HFF-Myc (cell line): ENCODE measurements around the gene CNTROB.

ENCODE experiments used
- DNase-seq: peaks from one replicate; pipeline ENCODE4 v3.0.0-alpha.2; 2011; ENCODE audit warnings: low read depth; ENCODE audit errors: extremely low read depth
- H3K4me3 ChIP-seq: replicated peaks from 2 replicates; pipeline ENCODE4 v1.5.1; 2011; ENCODE audit warnings: low read depth, mild to moderate bottlenecking, control low read depth, low read length
- CTCF ChIP-seq: IDR thresholded peaks from 2 replicates; pipeline ENCODE4 v1.5.1; 2012; ENCODE audit warnings: mild to moderate bottlenecking, low read depth, low read length, control low read depth; ENCODE audit errors: missing control alignments

CNTROB gene

GRCh38 chr17:7971651-7972050, 39.6 kb downstream of the CNTROB start:
- no peak for DNase-seq
- no peak overlapping the region for H3K4me3 ChIP-seq
- no peak for TF ChIP-seq CTCF

- DNase-seq, result no peak
- TF ChIP-seq CTCF, result no peak
- H3K4me3 ChIP-seq, result no peak overlapping the region
Measured at GRCh38 chr17:7972131-7972785, 40.3 kb downstream of the CNTROB start.

GRCh38 chr17:7974638-7975131, 42.7 kb downstream of the CNTROB start:
- DNase-seq, result no peak
- TF ChIP-seq CTCF, result no peak
- no peak overlapping the region for H3K4me3 ChIP-seq

- H3K4me3 ChIP-seq, result no peak overlapping the region
- TF ChIP-seq CTCF, result no peak
- DNase-seq, result no peak
Measured at GRCh38 chr17:7977039-7977438, 45.0 kb downstream of the CNTROB start.

GRCh38 chr17:7977805-7978204, 45.8 kb downstream of the CNTROB start:
- TF ChIP-seq CTCF, result no peak
- no peak overlapping the region for H3K4me3 ChIP-seq
- DNase-seq, result no peak

GRCh38 chr17:7982173-7982572, 50.2 kb downstream of the CNTROB start:
- no peak for DNase-seq
- no peak overlapping the region for H3K4me3 ChIP-seq
- TF ChIP-seq CTCF, result no peak

- TF ChIP-seq CTCF, result no peak
- no peak overlapping the region for H3K4me3 ChIP-seq
- no peak for DNase-seq
Measured at GRCh38 chr17:7982666-7983065, 50.7 kb downstream of the CNTROB start.
